SK-N-MC (cell line): ENCODE measurements around the gene KRTAP13-2.

Experiments
- DNase-seq: peaks from one replicate; pipeline ENCODE4 v3.0.0-alpha.2; 2011; ENCODE audit warnings: low read depth, low spot score
- H3K27ac ChIP-seq: fragments of 200-600 bp; sonication (generic); 2 replicates; pipeline ENCODE4 v1.5.1; 2016; ENCODE audit warnings: mixed run types
- H3K36me3 ChIP-seq: fragments of 200-600 bp; sonication (generic); 2 replicates; pipeline ENCODE4 v1.6.1; 2017; ENCODE audit warnings: antibody characterized with exemption, low read length, mixed read lengths; ENCODE audit not compliant: insufficient read depth
- H3K4me3 ChIP-seq: fragments of 200-600 bp; sonication (generic); 2 replicates; pipeline ENCODE4 v1.5.1; 2016
- H3K9ac ChIP-seq: fragments of 200-600 bp; sonication (generic); 2 replicates; pipeline ENCODE4 v1.8.0; 2017; ENCODE audit warnings: mixed run types, mixed read lengths; ENCODE audit not compliant: insufficient read length
- H3K9me3 ChIP-seq: fragments of 200-600 bp; sonication (generic); 2 replicates; pipeline ENCODE4 v1.6.1; 2017; ENCODE audit warnings: low read depth, mild to moderate bottlenecking, antibody characterized with exemption, low read length, moderate library complexity, mixed read lengths
- EZH2 ChIP-seq: fragments of 200-600 bp; sonication (generic); IDR thresholded peaks from one replicate; pipeline ENCODE4 v1.6.1; 2017; ENCODE audit warnings: antibody characterized with exemption
- FOXP2 ChIP-seq: optimal IDR thresholded peaks from 2 replicates; pipeline ENCODE3; 2011; ENCODE audit warnings: mild to moderate bottlenecking, moderate library complexity; ENCODE audit not compliant: insufficient read depth; ENCODE audit errors: extremely low read length, control extremely low read depth
- POLR2AphosphoS5 ChIP-seq: IDR thresholded peaks from 2 replicates; pipeline ENCODE4 v1.6.1; 2012; ENCODE audit warnings: mild to moderate bottlenecking, low read depth, low read length, borderline replicate concordance

The KRTAP13-2 gene

GRCh38 chr21:30333736-30334135 is 38.3 kb downstream of the KRTAP13-2 start:
- H3K36me3 ChIP-seq, result no peaks in the 10 kb centered on the region
- H3K9ac ChIP-seq, result no peak overlapping the region
- H3K9me3 ChIP-seq, result no peaks in the 10 kb centered on the region
- no peak for TF ChIP-seq POLR2AphosphoS5
- TF ChIP-seq FOXP2, result no peak
- no peak for TF ChIP-seq EZH2
- H3K27ac ChIP-seq, result no peak overlapping the region
- H3K4me3 ChIP-seq, result no peak overlapping the region
- DNase-seq, result no peak

- TF ChIP-seq POLR2AphosphoS5 (no peak), FOXP2 (no peak), EZH2 (no peak)
- DNase-seq, result no peak
Observed at GRCh38 chr21:30332681-30333080, 39.4 kb downstream of the KRTAP13-2 start.

GRCh38 chr21:30329203-30329875 is 42.7 kb downstream of the KRTAP13-2 start:
- H3K4me3 ChIP-seq, result no peak overlapping the region
- H3K27ac ChIP-seq, result no peak overlapping the region
- H3K9ac ChIP-seq, result no peak overlapping the region
- TF ChIP-seq FOXP2 (no peak), EZH2 (no peak), POLR2AphosphoS5 (no peak)
- H3K36me3 ChIP-seq, result no peaks in the 10 kb centered on the region
- no peak for DNase-seq
- H3K9me3 ChIP-seq, result no peaks in the 10 kb centered on the region

More at GRCh38 chr21:30332681-30333080, 39.4 kb downstream of the KRTAP13-2 start:
- Histone ChIP-seq H3K36me3 (no peaks in the 10 kb centered on the region), H3K27ac (no peak overlapping the region), H3K9ac (no peak overlapping the region), H3K9me3 (no peaks in the 10 kb centered on the region), H3K4me3 (no peak overlapping the region)

- Histone ChIP-seq H3K9me3 (no peaks in the 10 kb centered on the region), H3K36me3 (no peaks in the 10 kb centered on the region), H3K27ac (no peak overlapping the region), H3K4me3 (no peak overlapping the region), H3K9ac (no peak overlapping the region)
- DNase-seq, result no peak
- TF ChIP-seq POLR2AphosphoS5, result no peak
- TF ChIP-seq FOXP2, result no peak
- no peak for TF ChIP-seq EZH2
Observed at GRCh38 chr21:30326390-30326789, 45.7 kb downstream of the KRTAP13-2 start.
